HepG2 (cell line): ENCODE data around the gene LMAN2. TPM values are rescaled to one million over a fixed set of nuclear protein-coding genes. Genes with fewer than 3 reads are reported as not detected.

Source experiments
- ASH2L ChIP-seq: fragments of 300-600, 200-600 bp; sonication (generic); IDR thresholded peaks from 2 replicates; pipeline ENCODE4 v1.7.0; 2017; ENCODE audit warnings: low read depth, mild to moderate bottlenecking, moderate library complexity, mixed read lengths, low read length; ENCODE audit not compliant: insufficient read length
- HES4 ChIP-seq: sonication (generic); formaldehyde crosslinking; IDR thresholded peaks from 2 replicates; pipeline ENCODE4 v1.9.0; 2021; ENCODE audit warnings: mild to moderate bottlenecking, missing genetic modification reagents, borderline replicate concordance
- NFIB ChIP-seq: sonication (generic); formaldehyde crosslinking; IDR thresholded peaks from 2 replicates; pipeline ENCODE4 v1.9.0; 2021; ENCODE audit warnings: missing genetic modification reagents, mild to moderate bottlenecking, borderline replicate concordance
- PHF8 ChIP-seq: sonication (generic); formaldehyde crosslinking; IDR thresholded peaks from 2 replicates; pipeline ENCODE4 v1.5.0; 2020; ENCODE audit warnings: missing genetic modification reagents
- SMYD3 ChIP-seq: sonication (generic); formaldehyde crosslinking; IDR thresholded peaks from 2 replicates; pipeline ENCODE4 v1.8.1; 2023; ENCODE audit warnings: mild to moderate bottlenecking, missing genetic modification reagents
- TCF7 ChIP-seq: sonication (generic); IDR thresholded peaks from 2 replicates; pipeline ENCODE4 v1.6.1; 2016; ENCODE audit warnings: antibody characterized with exemption, low read depth
- ZKSCAN1 ChIP-seq: fragments of 150-350 bp; IDR thresholded peaks from 2 replicates; pipeline ENCODE4 v1.6.1; 2014; ENCODE audit warnings: low read length
- ZNF317 ChIP-seq: sonication (generic); formaldehyde crosslinking; IDR thresholded peaks from 2 replicates; pipeline ENCODE4 v1.5.0; 2020; ENCODE audit warnings: mild to moderate bottlenecking, missing genetic modification reagents
- ZNF501 ChIP-seq: sonication (generic); formaldehyde crosslinking; IDR thresholded peaks from 2 replicates; pipeline ENCODE4 v1.5.1; 2020; ENCODE audit warnings: mild to moderate bottlenecking, moderate library complexity, missing genetic modification reagents
- polyA plus RNA-seq, 8 experiments: library from polyadenylated mRNA; depleted of rRNA in 3 of 8; stranded (reverse) in 7 of 8; unstranded in 1 of 8; fragments of >200 nt; fragmentation: Illumina TruSeq in 4 of 8; extraction: Trizol in 4 of 8; gene quantifications; 2 replicates each; pipeline versions ENCODE4 v1.2.1 to v1.2.3, GENCODE V29; 2011 to 2016; ENCODE audit warnings: low read depth in 4 of 8, missing spikeins in 1 of 8, mixed read lengths in 1 of 8; ENCODE audit not compliant: insufficient read depth in 1 of 8
- total RNA-seq, 5 experiments: library from RNA; depleted of rRNA; stranded (reverse); fragments of >200 nt; fragmentation: Illumina TruSeq; extraction: Trizol; gene quantifications; 2 replicates each; pipeline ENCODE4 v1.2.3, GENCODE V29; 2016; ENCODE audit warnings: low read depth in 1 of 5
- TF ChIP-seq, protein P1 (sequence below): IDR thresholded peaks from 2 replicates; pipeline ENCODE4 v1.6.1; 2016; ENCODE audit warnings: missing biosample characterization, missing genetic modification reagents, low read depth
- TF ChIP-seq, protein P2 (sequence below): sonication (generic); formaldehyde crosslinking; IDR thresholded peaks from 2 replicates; pipeline ENCODE4 v1.4.0; 2020; ENCODE audit warnings: missing genetic modification reagents

LMAN2 gene
- total and polyA plus RNA-seq, 2 of the 13 experiments (the other 11 are each of a cell fraction or from before 2014, with no cell fraction given), result 191 to 197 TPM

DNA sequence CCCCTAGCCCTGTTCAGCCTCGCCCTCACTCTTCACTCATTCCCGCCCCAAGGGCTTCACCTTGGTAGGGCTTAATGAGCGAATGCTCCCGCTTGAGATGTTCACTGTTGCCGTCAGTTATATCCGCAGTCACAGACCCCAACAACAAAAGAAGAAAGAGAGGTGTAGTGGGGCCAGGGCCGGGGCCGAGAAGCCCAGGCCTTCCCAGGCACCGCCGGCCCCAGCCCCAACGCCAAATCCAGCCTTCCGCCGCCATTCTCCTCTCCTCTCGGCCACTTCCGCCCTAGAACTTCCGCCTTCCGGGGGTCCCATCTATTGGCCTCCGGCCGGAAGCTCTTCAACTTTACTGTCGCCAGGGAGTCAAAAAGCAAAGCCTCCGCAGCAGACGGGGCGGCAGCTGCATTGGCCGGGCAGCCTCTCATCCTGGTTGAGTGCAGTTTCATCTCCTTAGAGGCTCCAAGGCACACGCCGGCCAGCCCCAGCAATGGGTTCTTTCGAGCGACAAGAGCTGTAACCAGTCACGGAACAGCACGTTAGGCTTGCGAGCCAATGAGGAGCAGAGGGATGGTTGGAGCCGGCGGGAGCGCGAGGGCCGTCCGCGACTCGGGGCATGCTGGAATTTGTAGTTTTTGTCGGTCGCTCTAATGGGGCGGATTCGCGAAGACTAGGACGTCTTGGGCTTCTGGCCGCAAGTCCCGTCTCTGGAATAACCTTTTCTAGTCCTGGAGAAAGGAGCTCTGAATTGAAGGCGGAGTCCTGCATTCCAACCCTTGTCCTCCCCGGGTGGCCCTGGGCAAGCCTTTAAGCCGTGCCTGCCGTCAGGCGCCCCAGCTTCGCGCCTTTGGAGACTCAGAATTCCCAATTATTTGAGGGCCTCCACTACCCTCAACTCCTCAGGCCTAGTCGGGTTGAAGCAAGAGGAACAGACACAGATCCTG, at the start of gene LMAN2 (continued):
- TF ChIP-seq, protein P1, sequence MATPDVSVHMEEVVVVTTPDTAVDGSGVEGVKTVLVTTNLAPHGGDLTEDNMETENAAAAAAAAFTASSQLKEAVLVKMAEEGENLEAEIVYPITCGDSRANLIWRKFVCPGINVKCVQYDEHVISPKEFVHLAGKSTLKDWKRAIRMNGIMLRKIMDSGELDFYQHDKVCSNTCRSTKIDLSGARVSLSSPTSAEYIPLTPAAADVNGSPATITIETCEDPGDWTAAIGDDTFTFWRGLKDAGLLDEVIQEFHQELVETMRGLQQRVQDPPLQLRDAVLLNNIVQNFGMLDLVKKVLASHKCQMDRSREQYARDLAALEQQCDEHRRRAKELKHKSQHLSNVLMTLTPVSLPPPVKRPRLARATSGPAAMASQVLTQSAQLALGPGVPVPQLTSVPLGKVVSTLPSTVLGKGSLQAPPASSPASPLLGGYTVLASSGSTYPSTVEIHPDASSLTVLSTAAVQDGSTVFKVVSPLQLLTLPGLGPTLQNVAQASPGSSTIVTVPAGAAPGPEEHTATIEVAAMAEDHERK, result peak; percentile 78; the same call in 1 of the 2 replicates
- peak; percentile 88 for TF ChIP-seq PHF8 (CRISPR knock-in tag)
- 0 out of 2 replicates have a peak, but pooled peaks have one; percentile 13 for TF ChIP-seq SMYD3 (CRISPR knock-in tag)
- no peak for TF ChIP-seq TCF7
- TF ChIP-seq, protein P2, sequence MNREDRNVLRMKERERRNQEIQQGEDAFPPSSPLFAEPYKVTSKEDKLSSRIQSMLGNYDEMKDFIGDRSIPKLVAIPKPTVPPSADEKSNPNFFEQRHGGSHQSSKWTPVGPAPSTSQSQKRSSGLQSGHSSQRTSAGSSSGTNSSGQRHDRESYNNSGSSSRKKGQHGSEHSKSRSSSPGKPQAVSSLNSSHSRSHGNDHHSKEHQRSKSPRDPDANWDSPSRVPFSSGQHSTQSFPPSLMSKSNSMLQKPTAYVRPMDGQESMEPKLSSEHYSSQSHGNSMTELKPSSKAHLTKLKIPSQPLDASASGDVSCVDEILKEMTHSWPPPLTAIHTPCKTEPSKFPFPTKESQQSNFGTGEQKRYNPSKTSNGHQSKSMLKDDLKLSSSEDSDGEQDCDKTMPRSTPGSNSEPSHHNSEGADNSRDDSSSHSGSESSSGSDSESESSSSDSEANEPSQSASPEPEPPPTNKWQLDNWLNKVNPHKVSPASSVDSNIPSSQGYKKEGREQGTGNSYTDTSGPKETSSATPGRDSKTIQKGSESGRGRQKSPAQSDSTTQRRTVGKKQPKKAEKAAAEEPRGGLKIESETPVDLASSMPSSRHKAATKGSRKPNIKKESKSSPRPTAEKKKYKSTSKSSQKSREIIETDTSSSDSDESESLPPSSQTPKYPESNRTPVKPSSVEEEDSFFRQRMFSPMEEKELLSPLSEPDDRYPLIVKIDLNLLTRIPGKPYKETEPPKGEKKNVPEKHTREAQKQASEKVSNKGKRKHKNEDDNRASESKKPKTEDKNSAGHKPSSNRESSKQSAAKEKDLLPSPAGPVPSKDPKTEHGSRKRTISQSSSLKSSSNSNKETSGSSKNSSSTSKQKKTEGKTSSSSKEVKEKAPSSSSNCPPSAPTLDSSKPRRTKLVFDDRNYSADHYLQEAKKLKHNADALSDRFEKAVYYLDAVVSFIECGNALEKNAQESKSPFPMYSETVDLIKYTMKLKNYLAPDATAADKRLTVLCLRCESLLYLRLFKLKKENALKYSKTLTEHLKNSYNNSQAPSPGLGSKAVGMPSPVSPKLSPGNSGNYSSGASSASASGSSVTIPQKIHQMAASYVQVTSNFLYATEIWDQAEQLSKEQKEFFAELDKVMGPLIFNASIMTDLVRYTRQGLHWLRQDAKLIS, result peak; percentile 56; the same call in 1 of the 2 replicates
- TF ChIP-seq NFIB, result no peak
- TF ChIP-seq ZNF317, result no peak
- 0 out of 2 replicates have a peak, but pooled peaks have one; percentile 33 for TF ChIP-seq HES4 (CRISPR knock-in tag)
- TF ChIP-seq ASH2L, result peak; percentile 97
- TF ChIP-seq ZKSCAN1, result peak; percentile 30; the same call in 1 of the 2 replicates
- TF ChIP-seq ZNF501, result peak; percentile 98
- TF ChIP-seq, all 625 proteins: peak for 238
